ENCODE results near the gene NGLY1.

GRCh38 chr3:25817107-25817506 lies 33.9 kb upstream of the NGLY1 start:
- TF ChIP-seq, protein P1, sequence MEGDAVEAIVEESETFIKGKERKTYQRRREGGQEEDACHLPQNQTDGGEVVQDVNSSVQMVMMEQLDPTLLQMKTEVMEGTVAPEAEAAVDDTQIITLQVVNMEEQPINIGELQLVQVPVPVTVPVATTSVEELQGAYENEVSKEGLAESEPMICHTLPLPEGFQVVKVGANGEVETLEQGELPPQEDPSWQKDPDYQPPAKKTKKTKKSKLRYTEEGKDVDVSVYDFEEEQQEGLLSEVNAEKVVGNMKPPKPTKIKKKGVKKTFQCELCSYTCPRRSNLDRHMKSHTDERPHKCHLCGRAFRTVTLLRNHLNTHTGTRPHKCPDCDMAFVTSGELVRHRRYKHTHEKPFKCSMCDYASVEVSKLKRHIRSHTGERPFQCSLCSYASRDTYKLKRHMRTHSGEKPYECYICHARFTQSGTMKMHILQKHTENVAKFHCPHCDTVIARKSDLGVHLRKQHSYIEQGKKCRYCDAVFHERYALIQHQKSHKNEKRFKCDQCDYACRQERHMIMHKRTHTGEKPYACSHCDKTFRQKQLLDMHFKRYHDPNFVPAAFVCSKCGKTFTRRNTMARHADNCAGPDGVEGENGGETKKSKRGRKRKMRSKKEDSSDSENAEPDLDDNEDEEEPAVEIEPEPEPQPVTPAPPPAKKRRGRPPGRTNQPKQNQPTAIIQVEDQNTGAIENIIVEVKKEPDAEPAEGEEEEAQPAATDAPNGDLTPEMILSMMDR (IDR thresholded peaks at IDR 0.05) = no peak
- TF ChIP-seq POLR2AphosphoS5 (IDR thresholded peaks at IDR 0.05; ENCODE audit: low read depth, low read length) = no peak
- TF ChIP-seq, protein P2, sequence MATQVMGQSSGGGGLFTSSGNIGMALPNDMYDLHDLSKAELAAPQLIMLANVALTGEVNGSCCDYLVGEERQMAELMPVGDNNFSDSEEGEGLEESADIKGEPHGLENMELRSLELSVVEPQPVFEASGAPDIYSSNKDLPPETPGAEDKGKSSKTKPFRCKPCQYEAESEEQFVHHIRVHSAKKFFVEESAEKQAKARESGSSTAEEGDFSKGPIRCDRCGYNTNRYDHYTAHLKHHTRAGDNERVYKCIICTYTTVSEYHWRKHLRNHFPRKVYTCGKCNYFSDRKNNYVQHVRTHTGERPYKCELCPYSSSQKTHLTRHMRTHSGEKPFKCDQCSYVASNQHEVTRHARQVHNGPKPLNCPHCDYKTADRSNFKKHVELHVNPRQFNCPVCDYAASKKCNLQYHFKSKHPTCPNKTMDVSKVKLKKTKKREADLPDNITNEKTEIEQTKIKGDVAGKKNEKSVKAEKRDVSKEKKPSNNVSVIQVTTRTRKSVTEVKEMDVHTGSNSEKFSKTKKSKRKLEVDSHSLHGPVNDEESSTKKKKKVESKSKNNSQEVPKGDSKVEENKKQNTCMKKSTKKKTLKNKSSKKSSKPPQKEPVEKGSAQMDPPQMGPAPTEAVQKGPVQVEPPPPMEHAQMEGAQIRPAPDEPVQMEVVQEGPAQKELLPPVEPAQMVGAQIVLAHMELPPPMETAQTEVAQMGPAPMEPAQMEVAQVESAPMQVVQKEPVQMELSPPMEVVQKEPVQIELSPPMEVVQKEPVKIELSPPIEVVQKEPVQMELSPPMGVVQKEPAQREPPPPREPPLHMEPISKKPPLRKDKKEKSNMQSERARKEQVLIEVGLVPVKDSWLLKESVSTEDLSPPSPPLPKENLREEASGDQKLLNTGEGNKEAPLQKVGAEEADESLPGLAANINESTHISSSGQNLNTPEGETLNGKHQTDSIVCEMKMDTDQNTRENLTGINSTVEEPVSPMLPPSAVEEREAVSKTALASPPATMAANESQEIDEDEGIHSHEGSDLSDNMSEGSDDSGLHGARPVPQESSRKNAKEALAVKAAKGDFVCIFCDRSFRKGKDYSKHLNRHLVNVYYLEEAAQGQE (IDR thresholded peaks at IDR 0.05; ENCODE audit: insufficient read depth in 1 of 2, low read depth in 2 of 2, low read length in 1 of 2) = no peak

Data from Panc1 (cell line).